Stimulated activated CD4-positive, alpha-beta T cell treated with anti-CD3 and anti-CD28 coated beads, Interleukin-1b, Interleukin-23, amount 100 ng/mL, for 24 hours (primary cell): Measurements from ENCODE around the gene PRKN.

Source experiments
- DNase-seq, 4 experiments: peaks; one replicate each; pipeline ENCODE4 v3.0.0-alpha.2; 2020; ENCODE audit warnings: low read depth in 4 of 4, low spot score in 1 of 4

PRKN gene

GRCh38 chr6:161686655-161687054, 1040.9 kb downstream of the PRKN start:
- no peak for DNase-seq

DNA sequence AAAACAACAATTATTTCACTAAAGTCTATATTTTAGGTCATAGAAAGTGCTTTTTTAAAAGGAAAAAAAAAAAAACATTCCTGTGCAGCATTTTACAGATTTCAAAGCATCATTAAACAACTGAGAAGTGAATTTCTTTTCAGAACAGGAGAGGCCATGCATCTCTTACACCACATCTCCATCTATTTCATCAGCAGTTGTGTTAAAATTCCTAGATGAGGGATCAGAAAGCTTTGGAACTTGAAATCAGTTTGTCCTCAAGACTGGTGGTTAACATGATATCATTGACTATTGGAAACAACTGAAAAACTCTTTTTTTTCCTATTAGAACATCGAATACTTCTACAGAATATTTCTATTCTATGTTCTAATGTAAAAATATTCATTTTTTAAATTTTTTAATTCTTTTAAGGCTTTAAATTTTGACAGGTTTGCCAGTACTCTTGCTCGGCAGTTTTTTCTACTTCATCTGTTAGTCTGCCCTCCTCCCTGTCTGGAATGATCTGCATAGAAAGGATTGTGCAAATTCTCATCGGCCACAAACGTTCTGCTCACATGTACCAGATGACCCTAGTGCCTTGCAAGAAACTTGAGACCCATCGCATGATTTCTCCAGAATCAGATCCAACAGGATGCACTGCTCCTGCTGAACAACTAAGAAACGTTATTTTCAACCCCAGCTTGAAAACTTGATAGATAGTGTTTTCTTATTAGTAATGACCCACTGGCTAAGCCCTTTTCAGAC, 1042.7 kb downstream of the PRKN start:
- DNase-seq, result no peak

GRCh38 chr6:161683400-161683799, 1044.2 kb downstream of the PRKN start:
- no peak for DNase-seq

- DNase-seq, result no peak
Observed at GRCh38 chr6:161682982-161683381, 1044.6 kb downstream of the PRKN start.

- DNase-seq, result no peak
Observed at GRCh38 chr6:161679980-161680538, 1047.5 kb downstream of the PRKN start.

GRCh38 chr6:161677188-161677587, 1050.4 kb downstream of the PRKN start:
- DNase-seq, result no peak

DNA sequence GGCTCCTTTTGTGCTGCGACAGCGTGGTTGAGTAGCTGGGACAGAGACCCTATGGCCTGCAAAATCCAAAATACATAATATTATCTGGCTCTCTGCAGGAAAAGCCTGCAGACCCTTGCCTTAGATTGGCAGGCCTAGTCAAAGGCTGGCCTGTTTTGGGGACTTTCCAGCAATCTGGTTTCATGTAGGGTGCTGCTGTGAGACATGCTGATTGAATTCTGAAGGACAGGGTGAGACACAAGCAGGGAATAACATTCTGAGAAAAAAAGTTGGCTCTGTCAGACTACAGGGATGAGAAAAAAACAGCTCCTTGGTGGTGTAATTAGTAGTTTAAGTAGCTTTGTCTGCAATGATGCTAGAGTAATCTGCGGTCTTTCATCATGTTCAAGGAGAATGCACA, 1051.0 kb downstream of the PRKN start:
- no peak for DNase-seq

DNA sequence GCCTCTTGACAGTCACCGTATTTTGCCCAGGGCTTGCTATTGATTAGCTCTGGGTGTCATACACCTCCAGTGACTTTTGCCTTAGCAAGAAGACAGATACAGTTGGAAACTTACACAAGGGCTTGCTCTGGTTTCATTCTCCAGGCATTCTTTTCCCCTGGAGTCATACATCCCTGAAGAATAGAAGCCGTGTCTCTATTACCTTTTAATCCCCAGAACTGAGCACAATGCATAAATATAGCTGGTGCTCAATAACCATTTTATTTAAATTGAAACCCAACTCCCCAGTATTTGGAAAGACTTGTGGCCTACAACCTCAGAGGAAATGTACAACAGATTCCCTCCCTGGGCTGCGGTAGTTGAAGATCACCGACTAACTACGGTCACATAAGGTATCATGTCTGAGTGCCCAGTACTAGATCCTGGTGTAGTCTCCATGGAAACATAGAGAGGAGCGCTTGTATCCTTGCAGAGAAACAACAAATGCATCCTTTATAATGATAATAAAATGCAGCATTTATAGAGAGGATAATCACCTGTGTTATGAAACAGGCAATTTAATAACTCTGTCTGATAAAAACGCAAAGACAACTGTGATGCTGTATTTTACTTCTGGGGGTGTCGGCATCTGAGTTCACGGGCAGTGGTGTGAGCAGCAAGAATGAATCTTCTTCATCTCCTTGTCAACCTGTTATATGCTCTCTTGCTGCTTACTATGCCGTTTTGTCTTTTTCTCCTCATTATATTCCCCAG, 1052.5 kb downstream of the PRKN start:
- no peak for DNase-seq

GRCh38 chr6:161673026-161673425, 1054.5 kb downstream of the PRKN start:
- DNase-seq, result no peak

GRCh38 chr6:161671117-161671516, 1056.4 kb downstream of the PRKN start:
- DNase-seq, result no peak

DNA sequence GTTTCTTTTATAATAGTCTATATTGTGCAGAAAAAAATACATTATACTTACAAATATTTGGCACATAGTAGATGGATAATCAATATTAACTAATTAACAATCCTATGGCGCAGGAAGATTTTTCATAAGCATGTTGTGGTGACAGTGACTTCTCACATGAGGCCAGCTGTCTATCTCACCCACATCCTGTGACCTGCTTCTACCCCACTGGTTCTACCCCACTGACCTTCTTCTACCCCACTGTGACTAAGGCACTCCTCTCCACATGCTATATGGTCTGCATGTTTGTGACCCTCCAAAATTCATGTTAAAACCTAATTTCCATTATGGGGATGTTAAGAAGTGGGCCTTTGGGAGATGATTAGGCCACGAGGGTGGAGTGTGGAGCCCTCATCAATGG, 1058.9 kb downstream of the PRKN start:
- DNase-seq, result no peak

GRCh38 chr6:161667957-161668356, 1059.6 kb downstream of the PRKN start:
- no peak for DNase-seq

GRCh38 chr6:161663682-161664081, 1063.9 kb downstream of the PRKN start:
- DNase-seq, result no peak

DNA sequence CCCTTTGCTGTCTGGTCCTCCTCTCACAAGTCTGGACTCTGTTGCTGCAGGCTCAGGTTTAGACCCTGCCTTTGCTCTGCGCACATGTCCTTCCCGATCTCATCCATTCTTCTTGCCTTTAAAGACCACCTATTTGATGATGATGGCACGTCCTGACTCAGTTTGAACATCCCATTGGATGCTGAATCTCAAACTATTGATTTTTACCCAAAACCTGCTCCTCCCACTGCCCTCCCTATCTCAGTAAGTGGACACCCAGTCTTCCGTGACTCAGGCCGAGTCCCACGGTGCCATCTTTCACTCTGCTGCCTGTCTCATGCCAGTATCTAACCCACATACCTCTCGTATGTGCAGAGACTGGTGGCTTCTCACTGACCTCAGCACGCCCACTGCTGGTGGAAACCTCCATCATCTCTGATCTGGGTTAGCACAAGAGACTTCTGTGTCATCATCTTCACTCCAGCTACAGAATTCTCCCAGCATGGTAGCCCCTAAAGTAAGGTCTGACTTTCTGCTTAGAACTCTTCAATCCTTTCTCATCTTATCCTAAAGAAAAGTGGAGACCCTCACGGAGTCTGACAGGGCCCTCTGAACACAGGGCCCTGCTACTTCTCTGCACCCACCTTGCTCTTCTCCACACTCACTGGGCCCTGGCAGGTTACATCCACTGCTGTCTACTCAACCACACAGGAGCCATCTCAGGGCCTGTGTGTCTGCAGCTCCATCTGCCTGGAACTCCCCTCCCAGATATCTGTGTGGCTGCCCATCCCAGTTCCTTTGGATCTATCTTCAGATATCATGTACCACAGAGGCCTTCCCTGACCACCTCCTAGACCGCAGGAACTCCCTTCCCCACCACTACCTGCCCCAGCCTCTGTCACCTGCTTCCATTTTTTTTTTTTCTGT, 1066.6 kb downstream of the PRKN start:
- no peak for DNase-seq

DNA sequence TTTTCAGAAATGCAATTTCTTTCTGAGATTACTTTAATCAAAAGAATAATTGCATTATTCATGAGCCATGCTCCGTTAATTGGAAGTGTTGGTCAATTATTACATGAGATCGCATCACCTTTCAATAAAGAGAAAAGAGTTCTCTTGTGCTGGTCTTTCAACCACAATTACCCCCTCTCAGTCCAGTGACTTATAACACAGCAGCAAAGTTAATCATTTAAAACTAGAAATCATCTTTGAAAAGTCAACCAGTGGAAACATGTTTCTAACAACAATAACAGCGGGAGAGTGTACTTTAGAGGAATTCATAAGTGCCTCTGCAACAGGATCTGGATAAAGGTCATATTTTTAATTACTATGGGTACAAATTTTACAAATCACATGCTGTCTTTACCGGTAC, 1069.4 kb downstream of the PRKN start:
- no peak for DNase-seq

GRCh38 chr6:161654209-161654608, 1073.4 kb downstream of the PRKN start:
- DNase-seq, result no peak

- DNase-seq, result no peak
Observed at GRCh38 chr6:161651949-161652348, 1075.6 kb downstream of the PRKN start.

DNA sequence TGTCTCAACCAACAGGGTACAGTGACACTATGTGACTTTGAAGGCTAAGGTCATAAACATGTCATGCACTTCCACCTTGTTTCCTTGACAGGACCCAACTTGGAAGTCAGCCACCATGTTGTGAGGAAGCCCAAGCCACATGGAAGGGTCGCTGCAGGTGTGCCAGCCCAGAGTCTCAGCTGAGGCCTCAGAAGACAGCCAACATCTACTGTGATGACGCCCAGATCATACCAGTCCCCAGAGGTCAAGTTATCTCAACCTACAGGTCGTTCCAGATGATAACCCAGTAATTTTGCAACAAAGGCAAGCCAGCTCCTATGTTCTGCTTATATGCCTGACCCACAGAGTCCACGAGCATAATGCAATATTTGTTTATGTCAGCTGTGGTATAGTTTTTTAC, 1077.7 kb downstream of the PRKN start:
- DNase-seq, result no peak

DNA sequence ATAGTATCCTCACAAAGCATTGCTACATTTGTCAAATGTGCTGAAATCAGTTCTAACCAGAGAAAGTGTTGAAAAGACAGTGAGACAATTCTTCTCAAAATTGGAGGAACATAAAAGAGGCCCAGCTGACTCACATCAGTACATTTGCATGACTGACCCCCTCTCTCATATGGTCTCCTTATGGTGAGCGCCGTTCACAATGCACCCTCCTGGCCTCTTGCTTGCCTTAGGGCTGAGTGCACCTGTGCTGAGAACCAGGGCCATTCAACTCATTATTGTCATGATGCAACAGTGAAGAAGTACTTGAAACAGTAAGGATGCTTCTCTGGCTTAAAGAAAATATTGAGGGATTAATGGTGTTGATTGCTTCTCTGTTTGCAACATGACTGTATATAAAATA, 1078.5 kb downstream of the PRKN start:
- no peak for DNase-seq

- DNase-seq, result no peak
Observed at GRCh38 chr6:161647234-161647633, 1080.3 kb downstream of the PRKN start.

DNA sequence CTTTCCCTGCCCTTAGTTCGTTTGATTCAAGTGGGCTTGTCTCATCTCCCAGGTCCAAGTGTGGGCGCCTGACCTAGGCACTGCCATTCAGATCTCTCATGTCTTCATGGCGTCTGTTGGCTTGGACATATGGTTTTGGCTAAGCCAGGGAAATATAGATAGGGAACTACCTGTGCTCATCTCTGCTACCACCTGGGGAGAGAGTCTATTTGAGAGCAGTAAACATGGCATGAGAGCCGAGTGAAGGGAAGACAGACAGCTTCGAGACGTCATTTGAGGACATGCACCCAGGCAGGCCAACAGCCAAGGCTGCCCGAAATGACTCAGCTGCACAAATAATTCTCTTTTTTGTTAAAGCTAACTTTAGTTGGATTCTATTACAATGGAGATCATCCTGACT, 1083.0 kb downstream of the PRKN start:
- DNase-seq, result no peak
